AG20443 (cell line): Measurements from ENCODE around the gene COBL.

Experiments
- DNase-seq: peaks from one replicate; pipeline ENCODE4 v3.0.0; 2012; ENCODE audit warnings: low spot score, mixed read lengths

COBL gene

DNA sequence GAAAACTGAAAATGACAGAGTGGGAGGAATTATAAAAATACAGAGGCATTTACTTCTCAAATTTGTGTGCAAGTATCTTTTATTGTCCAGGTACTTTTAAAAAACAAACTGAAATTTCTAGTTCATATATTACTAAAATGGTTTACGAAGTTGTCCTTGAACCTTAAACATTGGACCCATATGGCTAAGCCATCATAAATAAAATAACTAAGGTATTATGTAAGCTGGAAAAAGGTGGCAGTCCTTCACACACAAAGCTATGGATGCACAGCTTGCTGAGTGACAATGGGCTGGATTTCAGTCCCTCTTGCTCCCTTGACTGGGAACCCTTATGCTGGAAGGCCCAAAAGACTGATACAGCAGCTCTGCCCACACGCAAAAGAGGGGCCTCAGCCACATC lies 66.1 kb downstream of the COBL start:
- no peak for DNase-seq

DNA sequence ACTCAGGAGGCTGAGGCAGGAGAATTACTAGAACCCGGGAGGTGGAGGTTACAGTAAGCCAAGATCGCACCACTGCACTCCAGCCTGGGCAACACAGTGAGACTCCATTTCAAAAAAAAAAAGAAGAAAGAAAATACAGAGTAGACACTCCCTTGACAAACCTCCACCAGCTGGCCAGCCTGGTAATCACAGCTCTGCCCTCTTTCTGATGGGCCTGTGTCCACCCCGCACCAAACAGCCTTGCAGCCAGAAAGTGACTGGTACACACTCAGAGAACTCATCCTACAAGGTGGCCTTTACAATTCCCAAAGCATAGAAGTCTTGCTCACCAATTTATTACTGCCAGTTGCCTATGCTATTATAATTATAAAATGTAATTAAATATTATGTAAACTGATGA lies 66.6 kb downstream of the COBL start:
- no peak for DNase-seq

DNA sequence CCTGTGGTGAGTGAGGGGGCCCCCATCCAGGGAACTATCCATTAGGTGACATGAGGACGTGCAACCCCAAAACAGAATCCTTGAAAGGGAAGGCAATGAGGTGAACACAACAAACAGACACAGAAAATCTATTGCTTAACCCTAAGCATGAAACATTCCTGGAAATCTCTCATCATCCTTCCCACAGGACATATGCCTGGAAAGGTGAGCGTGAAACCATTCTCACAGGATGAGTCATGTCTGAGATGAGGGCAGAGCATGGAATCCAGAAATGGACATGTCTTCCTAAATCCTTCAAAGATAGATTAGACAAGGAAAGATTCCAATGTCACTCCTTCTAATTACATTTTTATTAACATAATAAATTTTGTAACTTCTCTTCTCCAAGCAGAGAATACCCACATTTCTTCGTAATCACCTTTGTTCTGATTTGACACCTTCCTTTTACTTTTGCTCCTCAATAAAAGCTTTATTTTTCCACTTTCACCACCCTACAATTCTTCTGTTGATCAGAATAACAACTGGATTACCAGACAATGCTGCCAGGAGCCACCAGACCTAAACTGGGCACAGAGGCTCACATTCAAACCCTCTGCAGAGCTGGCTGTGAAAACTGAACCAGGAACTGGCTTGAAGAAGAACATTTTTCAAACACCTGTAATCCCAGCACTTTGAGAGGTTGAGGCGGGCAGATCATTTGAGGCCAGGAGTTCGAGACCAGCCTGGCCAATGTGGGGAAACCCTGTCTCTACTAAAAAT lies 67.2 kb downstream of the COBL start:
- no peak for DNase-seq

DNA sequence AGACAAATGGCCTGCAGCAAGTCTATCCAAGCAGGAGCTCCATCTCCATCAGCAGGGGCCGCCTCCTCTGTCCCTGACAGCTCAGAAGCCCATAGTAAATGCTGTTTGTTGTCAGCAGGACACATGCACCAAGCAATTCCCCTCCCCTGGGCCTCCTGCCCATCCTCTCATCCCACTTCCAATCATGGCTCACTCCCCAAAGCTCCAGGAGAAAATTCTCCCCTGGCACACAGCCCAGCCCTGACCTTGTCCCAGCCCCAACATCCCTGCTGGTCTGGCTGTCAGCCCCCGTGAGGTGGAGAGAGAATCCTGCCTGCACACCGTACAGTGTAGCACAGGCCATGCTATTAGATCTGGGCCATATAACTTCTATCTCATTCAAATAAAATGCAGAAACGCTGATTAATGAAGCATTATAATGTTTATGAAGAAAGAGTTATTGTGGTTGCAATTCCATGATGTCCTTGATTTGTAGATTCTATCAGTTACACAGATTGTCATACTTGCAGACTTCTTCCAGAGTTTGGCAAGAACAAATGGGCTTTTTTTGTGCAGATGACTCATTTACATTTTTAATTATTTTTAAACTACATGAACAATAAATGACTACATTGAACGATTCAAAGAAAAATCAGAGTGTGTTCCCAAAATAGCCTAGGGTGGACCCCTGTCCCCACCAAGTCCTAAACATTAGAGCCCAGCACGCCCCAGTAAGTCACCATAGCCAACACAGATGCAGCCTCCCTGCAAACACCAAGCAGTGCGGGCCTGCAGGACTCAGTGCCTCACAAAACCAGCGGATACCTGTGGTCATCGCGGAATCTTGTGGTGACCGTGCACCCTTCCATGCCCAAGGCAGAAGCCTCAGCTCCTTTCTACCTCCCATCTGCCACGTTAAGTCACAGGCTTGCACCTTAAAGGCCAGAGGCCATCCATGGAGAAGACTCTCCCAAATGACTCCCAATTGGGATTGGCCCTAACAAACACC lies 70.1 kb downstream of the COBL start:
- no peak for DNase-seq

DNA sequence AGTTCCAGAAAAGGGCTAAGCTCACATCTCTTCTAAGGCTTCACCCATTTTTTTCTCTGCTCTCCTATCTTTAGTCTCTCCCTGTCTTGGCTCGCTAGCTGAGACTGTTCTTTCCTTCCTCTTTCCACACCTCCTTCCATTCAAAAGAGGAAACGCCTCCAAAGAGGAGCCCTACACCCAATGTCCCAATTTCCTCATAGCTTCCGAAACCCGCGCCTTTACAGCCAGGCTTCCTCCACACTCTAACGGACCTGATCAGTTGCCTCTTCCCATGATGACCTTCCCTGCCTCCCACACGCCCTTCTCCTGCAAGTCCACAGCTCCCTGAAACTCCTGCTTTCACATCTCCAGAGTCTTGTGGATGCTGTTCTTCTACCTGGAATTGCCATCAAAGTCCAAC lies 71.7 kb downstream of the COBL start:
- DNase-seq = no peak

DNA sequence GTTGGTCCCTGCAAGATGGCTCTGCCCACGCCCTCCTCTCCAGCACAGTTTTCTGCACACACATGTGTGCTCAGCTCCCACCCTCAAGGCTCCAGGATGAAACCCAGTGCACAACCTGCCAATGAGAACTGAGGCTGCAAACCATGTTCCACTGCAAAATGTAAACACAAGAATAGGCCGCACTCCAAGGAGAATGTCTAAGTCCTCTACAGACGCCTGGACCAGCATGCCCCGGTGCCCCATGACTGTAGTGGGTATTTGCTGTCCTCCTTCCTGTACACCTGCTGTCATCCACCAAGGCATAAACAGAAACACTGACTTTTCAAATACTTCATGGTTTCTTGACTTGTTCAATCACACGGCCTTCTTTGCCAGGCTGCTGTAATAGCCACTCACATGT lies 72.6 kb downstream of the COBL start:
- DNase-seq = no peak

DNA sequence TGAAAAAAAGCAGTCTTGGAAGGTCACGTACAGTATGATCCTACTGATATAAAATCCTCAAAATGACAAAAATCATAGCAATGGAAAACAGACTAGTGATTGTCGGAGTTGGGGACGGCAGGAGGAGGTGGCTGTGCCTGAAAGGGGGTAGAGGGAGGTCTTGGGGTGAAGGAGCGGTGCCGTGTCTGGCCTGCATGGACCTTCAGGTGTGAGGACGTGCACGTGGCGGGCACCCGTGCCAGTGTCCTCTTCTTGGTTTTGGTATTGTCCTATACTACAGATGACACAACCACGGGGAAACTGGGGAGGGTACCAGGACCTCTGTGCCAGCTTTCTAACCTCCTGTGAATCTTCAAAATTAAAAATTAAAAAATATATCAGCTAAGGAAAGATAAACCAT lies 73.0 kb downstream of the COBL start:
- no peak for DNase-seq

DNA sequence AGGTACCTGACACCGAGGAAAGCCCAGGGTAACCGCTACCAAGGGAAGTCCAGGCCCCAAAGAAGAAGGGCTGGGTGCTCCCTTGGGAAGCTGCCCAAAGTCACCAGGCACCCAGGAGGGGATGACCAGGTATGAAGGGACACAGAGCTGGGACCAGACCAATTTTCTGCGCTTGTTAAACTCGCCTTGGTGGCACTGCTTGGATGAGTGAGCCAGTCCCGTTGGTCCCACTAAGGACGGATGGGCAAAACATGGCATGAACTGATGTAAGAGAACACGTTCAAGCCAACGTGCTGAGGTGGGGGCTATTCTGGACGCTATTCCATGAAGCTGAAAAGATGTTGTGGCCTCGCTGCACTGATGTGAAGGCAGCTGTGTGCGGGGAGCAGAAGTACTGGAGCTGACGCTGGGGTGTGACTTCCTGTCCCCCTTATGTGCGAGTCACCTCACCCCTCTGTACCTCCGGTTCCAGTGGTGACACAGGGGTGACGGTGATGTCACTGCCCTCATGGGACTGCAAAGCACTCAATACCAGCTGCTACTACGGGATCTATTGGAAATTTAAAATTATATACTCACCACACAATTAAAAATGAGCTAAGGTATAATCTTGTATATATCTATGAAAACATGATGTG lies 73.6 kb downstream of the COBL start:
- no peak for DNase-seq

DNA sequence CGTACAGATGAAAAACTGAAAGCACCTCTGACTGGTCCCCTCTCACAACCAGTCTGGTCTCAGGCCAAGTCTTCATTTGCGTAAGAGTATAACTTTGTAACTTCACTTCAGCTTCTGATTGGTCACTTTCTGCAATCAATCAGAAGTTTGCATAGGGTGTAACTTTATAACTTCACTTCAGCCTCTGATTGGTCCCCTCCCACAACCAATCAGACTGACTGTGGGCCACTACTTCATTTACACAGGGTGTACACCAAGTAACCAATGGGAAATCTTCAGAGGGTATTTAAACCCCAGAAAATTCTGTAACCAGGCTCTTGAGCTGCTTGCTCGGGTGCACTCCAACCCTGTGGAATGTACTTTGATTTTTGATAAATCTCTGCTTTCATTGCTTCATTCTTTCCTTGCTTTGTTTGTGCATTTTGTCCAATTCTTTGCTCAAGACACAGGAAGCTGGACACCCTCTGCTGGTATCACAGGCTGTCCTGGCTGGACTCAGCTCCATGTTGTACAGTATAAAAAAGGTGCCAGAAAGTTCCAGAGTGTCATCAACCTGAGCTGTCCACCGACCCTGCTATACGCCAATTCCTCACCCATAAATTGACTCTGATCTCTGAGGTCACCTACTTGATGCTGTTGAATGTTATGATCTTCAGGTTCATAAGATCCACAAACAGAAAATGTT lies 74.5 kb downstream of the COBL start:
- DNase-seq = no peak

DNA sequence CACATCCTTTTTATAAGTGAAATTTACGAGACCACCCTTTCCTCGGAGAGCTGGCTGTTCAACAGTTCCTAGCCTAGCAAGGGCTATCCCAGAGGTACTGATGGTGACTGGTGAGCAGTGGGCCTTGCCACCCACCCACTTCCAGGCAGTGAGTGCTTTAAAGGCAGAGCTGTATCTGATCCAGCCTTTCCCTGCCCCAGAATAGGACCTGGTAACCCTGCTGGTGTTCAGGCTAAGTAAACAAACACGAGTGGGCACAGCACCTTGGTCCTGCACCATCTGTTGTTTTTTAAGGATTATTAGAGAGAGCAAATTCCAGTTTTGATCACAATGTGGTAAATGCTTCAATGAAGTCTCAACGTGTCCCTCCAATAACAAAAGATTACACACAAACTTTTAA lies 75.7 kb downstream of the COBL start:
- no peak for DNase-seq

DNA sequence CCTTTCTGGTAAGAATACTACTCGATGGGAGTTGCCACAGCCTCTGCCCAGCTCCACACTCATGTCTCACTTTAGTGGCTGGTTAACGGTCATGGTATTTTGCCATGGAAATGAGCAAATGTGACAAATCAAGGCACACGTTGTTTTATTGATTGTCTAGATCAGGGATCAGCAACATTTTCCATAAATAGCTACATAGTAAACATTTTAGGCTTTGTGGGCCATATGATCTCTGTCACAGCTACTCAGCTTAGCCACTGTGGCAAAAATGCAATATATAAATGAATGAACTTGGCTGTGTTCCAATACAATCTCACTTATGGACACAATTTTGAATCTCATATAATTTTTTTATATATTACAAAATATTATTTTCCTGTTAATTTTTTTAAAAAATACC lies 76.9 kb downstream of the COBL start:
- DNase-seq = no peak

DNA sequence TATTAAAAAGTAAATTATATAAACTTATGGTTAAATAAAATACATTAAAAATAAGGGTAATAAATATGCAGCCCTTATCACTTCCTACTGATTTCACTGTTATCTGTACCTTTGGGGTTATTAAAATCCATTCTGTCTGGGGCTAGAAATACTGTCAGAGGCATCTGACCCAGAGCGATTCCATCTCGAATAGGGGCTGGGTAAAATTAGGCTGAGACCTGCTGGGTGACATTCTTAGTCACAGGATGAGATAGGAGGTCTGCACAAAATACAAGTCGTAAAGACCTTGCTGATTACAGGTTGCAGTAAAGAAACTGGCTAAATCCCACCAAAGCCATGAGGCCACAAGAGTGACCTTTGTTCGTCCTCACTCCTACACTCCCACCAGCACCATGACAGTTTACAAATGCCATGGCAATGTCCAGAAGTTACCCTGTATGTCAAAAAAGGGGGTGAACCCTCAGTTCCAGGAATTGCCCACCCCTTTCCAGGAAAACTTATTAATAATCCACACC lies 77.6 kb downstream of the COBL start:
- no peak for DNase-seq

DNA sequence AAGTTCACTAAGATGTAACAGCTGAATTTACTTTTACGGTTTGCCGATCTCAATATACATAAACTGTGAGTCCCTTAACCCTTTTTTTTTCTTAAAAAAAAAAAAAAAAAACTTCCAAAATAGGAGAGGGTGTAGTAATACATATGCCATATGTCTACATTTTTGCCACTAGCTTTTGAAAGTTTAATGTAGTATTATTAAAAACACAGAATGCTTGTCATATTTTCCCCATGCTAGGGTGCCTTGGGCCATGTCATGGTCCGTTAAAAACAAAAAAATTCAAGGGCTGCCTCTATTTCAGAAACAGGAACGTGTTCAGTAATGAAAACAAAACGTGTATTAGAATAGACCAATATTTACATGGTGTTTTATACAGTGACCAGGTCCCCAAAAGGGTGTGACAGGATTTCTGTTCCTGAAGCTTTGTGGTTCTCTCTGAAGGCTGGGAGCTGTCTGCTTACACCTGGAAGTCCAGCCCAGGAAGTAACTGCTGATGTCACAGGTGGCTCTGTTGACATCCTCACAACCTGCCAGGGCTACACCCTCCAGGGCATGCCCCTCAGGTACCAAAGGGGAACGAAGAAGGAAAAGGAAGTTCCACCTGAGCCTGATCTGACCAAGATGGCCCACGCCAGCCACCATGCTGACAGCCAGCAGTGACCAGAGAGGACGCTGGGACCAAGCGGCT lies 79.0 kb downstream of the COBL start:
- DNase-seq = no peak

DNA sequence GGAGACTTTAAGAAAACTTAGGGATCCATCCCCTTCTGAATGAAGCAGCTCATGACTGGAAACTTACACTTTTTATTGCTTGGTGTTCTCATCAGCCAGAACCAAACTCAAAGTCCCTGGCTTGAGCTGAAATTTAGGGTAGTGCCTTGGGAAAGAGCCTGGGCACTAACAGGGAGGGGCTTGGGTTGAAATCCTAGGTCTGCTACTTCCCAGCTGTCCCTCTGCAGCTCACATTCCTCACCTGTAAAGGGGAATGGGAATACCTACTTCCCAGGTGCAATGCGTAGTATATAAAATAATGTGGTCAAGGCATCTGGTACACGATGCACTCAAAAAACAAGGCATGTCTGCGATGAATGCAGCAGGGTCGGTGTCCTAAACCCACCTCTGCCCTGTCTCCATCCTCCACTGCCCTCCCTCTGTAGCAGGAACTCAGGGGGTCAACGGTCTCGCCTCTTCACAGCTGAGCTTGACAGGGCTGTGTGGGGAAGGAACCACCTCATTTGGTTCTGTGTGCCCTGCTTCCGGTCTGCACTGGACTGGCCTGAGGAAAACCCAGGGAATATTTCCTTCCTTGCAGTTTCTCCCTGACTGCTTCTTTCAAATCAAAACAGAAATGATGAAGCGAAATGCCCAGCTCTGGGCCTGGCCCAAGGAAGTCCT lies 80.0 kb downstream of the COBL start:
- DNase-seq = no peak

DNA sequence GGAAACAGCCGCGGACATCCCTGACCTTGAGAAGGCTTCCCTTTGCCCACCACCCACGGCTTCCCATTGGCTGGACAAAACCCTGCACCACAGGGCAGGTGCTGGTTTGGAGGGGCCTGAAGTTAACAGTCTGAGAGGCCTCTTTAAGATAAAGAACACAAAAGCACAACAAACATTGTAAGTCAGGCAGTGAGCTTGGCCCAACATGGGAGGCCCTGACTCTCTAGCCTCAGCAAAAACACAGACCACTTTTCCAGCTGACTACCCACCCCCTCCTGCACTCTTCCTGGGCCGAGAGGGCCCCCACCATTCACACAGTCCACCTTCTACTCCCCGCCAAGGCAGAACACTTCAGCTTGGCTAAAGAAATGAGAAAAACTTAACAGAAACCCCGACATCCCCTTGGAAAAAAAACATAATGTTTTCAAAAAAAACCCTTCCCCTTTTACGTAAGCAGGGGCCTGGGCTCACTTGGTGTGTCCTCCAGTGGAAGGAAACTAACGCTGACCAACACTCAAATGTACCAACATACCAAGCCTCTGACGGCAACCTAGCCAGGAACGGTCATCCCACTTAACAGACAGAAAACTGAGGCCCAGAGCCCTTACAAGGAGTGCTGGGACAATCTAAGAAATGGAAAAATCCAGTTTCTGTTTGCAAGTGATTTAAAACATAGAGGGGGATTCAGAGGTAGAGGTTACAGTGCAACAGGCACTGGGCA lies 80.9 kb downstream of the COBL start:
- DNase-seq = no peak

DNA sequence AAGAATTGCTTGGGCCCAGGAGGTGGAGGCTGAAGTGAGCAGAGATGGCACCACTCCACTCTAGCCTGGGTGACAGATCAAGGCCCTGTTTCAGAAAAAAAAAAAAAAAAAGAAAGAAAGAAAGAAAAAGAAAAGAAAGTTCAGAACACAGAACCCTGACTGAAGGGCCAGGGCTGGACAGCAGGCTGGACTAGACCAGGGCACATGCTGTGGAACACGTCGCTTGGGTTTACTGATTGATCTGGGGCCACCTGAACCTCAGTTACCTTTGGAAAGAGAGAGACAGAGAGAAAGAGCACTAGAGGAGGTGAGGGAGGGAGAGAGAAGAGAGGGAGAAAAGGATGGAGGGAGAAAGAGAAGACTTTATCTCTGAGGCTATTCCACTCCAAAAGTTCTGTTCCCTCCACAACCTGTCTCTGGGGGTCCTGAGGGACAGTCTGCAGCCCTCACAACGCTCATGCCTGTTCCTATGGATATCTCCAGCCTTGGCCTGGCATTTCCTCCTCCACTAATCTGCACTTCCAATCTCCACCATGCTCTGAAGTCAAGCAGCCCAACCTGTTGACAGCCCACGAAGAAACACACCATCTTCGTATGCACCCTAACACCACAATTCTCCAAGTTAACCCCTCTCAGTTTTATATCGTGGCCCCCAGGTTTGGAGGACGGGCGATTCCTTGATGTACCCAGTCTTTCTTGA lies 81.8 kb downstream of the COBL start:
- no peak for DNase-seq

DNA sequence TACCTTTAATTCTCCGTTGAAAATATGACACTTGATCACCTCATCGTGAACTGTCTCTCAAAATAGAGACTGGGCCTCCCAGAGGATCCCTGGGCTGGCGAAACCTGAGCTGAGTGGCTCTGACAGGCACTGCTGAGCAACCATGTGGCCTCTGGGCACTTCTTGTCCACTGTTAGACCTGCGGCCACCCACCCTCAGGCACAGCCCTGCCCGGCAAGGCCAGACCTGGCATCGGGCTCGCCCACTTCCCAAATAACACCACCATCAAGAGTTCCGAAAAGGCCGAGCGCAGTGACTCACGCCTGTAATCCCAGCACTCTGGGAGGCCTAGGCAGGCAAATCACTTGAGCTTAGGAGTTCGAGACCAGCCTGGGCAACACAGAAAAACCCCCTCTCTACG lies 82.5 kb downstream of the COBL start:
- no peak for DNase-seq

DNA sequence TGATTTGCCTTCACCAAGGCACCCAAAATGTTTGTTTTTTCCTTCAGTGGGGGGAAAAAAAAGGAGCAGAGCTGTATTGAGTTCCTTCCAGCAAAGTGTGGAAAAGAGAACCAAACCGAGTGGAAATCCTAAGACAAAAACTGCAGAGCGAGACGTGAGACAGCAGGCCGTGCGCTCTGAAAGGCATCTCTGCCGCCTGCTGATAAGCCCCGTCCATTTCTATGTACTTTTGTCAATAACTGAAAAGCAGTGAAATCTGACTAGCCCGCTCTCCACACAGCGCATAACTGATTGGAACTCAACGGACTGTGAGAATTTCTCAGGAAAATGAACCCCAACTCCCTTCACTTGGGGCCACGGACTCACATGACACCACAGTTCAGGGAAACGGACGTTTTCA lies 83.2 kb downstream of the COBL start:
- no peak for DNase-seq

DNA sequence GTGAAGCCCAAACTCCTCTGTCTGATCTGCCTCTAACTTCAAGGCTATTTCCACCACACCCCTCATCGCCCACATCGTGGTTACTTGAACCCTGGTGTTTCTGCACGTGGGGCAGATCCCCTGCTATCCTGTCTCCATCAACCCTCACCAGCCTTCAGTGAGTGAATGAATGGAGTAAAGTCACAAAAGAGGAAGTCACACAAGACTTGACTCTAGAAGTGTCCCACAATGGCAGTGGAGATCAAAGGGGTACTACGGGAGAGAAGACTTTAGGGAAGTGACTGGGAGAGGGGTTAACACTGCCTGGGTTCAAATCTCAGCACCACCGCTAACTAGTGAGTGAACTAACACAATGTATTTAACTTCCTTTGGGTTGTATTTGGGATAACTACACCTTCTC lies 85.9 kb downstream of the COBL start:
- DNase-seq = no peak

DNA sequence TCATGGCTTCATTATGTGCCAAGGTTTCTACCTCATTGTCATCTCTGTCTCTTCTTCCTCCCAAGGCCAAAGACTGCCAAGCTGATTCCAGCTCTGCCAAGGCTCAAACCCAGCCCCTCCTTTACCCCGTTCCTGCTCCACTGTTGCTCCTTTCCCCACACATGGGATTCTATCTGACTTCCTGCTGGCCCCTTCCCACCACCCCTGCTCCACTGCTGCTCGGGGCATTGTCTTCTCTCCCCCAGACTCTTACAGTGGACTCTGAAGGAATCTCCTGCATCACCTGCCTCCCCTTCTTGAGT lies 86.3 kb downstream of the COBL start:
- DNase-seq = no peak
